HG03280 (cell line): ENCODE results near the gene DIPK1B.
A peak's percentile ranks its signal among the peaks of the same experiment; 100 is the strongest.

Source experiments
- ATAC-seq: cut with Tn5 transposase; IDR thresholded peaks from one replicate; pipeline ENCODE4 v1.9.1; 2021; ENCODE audit warnings: mild to moderate bottlenecking, moderate library complexity; ENCODE audit not compliant: unreplicated experiment

The DIPK1B gene

DNA sequence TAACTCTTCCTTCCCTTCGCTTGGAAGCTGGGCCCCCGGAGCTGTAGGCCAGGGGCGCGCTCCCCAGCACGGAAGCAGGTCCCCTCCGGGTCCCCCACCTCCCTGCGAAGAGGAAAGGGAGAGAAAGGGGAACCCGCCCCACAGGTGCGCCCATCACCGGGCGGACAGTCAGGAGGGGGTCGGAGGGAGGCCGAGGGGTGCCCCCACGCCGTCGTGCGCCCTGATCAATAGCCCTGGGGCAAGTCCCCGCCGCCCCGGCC, 25.9 kb upstream of the DIPK1B start:
- ATAC-seq = no peak

DNA sequence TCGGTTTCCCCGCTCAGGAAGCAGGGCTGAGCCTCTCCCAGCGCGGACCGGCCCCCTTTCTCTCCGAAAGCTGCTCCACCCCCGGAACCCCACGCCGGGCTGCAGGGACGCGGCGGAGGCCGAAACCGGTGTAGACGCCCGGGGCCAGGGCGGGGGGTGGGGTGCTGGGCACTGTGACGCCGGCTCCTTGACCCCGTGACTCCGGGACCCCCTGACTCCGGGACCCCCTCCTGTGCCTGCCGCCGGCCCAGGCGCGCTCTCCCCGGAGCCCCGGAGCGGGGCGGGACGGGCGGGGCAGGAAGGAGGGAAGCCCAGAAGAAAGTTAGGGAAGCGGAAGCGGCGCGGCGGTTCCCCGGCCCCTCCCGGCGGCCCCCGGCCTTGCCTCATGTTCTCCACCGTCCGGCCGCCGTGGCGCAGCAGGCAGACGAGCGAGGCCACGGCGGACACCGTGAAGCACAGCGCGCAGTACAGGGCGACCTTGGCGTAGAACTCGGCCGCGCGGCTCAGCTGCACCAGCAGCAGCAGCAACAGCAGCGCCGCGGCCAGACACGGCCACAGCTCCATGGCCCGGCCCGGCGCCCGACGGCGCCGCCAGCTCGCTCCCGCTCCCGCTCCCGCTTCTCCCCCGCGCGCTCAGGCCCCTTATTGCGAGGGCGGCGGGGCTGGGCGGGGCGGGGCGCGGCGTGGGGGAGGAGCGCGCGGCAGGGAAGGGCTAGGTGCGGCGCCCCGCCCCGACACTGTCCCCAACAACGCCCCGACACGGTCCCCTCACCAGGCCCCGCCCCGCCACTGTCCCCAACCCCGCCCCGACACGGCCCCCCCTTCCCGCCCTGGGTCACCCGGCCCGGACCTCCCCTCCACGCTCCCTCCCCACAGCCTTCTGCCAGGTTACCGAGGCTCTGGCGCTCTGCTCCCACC, 25.3 kb upstream of the DIPK1B start, which contains the start of gene AGPAT2:
AGPAT2 (minus strand) TSS at position 664 of the 918 bp plus-strand sequence; CDS start at position 564, 100 bp downstream.
- peak; percentile 61 for ATAC-seq

DNA sequence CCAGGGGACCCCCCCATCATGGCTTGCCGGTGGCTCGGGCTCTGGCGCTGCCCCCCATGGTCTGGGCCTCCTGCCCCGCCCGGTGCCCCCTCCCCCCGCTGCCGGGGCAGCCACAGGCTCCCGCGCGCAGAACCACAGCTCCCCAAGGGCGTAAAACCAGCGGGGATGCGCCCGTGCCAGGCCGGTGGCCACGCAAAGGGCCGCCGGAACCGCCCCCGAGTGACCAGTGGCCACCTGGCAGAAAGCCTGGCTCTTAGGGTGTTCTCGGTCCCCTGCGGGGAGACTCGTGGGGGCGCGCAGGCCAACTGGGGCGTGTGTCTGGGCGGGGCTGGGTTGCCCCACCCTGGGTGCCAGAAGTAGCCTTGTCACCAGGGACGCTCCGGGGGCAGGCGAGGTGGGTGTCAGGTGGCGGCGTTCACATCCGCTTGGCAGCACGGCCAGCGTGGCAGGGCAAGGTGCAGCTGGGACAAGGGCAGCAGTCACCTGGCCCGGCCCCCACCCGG, 24.6 kb upstream of the DIPK1B start:
- ATAC-seq = peak; percentile 9

DNA sequence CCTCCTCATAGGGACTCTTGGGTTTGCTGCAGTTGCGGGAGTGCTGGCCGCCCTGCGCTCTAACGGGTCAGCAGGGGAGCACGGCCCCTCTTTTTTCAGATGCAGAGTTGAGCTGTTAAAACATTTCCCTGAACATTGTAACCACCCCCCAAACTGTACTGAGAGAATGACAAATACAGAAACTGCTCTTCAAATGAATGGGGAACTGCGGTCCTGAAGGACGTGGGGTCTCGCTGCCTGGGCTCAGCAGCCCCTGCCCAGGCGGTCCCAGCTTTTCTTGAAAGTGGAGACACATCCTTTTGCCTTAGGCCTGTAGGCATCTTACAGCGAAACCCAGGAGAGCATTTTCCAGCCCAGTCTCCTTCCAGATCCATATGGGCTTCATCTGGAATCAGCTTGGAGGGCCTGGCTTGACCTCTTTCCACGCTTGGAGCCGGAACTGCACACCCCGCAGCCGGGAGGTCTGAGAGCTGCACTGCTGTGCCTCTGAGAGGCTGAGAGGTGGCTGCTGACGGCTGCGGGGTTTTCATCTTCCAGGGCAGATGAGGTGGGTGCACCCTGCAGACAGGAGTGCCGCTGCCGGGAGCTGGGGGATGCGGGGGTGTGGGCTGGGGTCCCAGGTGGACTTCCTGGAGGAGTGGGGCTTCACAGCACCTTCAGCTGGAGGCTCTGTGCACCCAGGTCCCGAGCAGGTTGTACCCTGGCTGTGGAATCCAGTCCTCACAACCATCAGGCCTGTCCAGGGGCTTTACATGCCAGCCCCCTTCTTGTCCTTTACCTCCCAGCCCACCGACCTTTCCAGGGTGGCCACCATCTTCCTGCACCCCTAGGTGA, 23.9 kb upstream of the DIPK1B start:
- no peak for ATAC-seq

DNA sequence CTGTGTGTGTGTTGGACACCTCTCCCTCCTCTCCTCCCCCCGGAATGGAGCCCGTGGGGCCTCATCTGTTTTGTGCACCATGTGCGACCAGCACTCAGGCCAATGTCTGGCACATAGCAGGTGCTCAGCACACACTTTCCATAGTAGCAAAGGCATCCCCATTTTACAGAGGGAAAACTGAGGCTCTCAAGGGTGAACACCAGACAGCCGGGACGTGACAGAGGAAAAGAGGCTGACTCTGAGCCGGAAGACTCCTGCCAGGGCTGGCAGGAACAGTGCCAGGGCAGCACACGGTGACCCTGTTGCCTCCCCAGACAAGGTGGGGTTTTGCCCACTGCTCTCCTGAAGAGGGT, 23.3 kb upstream of the DIPK1B start:
- ATAC-seq = no peak

DNA sequence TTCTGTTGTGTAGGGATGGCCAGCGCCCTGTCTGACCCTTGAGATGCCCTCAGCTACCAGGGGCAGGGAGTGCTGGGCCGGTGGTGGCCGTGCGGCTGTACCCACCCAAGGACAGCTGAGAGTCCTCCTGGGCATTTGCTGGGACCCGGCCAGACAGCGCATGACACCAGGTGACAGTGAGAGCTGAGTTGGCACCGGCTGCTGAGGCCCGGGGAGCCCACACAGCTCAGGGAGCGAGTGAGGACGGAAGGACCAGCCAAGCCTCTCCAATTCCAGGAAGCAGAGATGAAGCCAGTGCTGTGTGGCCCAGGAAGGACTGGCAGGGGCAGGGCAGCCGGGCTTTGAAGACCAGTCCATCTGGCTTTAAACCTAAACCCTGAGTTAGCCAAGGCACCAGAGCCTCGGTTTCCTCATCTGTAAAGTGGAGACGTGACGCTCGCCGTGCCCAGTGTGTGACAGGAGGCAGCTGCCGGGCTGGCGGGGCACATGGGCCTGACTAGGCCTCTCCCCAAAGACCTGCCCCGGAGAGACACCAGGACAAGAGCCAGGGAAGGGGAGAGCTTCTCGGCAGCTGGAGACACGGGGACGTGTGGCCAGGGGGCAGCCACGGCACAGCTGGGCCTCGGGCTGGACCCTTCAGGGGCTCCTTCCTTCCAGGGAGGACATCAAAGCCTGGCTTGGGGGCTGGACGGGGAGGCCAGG, 22.1 kb upstream of the DIPK1B start:
- ATAC-seq = no peak

DNA sequence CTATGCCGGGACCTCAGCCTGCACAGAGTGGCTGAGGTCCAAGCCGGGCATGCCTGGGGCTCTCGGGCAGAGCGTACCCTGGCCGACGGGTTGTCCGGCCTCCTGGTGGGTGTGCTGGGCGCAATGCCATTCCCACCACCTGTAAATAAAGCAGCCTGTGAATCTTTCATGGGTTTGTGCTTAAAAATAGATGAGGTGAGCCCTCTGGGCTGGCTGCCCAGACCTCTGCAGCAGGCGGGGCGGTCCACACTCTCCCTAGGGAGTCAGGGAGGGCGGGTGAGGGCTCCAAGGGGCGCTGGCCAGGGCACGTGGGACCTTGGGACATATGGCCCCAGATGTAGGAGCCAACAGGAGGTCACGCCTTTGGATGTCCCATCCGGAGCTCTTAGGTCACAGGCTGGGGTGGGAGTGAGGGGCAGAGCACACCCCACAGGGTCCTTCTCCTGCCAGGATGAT, 21.5 kb upstream of the DIPK1B start:
- no peak for ATAC-seq

DNA sequence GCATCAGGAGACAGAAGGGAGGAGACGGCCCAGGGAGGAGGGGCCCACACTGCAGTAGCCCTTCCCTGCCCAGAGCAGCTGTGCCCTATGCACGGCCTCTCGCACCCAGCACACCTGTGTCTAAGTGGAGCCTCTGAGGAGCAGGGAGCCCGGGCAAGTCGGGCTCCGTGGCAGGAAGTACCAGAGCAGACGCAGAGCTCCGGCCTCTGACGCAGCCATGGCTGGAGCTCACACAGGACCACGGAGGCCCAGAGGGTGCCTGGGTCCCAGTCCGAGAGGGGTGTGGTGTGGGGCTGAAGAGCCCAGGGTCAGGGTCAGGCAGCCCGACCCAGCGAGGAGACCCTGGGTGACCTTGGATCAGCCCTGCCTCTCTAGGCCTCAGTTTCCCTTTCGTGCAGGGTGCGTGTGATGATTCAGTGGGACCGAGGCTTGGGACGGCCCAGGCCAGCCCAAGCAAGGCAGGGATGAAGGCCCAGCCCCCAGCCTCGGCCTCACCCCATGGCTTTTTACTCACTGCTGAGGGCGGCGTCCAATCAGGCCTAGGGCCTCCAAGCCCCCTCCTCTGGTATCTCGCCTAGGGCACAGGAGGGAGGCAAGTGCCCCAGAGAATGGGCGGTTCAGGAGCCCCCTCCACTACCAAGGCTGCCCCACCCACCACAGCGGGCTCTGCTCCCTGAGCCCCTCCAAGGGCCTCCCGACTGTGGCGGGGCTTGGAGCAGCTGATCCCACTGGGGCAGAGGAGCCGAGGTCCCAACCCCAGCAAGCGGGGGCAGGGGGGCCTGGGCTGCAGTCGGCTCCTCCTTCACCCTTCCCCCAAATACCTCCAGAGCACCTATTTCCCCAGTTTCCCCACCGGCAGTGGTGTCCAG, 20.8 kb upstream of the DIPK1B start:
- ATAC-seq = no peak

DNA sequence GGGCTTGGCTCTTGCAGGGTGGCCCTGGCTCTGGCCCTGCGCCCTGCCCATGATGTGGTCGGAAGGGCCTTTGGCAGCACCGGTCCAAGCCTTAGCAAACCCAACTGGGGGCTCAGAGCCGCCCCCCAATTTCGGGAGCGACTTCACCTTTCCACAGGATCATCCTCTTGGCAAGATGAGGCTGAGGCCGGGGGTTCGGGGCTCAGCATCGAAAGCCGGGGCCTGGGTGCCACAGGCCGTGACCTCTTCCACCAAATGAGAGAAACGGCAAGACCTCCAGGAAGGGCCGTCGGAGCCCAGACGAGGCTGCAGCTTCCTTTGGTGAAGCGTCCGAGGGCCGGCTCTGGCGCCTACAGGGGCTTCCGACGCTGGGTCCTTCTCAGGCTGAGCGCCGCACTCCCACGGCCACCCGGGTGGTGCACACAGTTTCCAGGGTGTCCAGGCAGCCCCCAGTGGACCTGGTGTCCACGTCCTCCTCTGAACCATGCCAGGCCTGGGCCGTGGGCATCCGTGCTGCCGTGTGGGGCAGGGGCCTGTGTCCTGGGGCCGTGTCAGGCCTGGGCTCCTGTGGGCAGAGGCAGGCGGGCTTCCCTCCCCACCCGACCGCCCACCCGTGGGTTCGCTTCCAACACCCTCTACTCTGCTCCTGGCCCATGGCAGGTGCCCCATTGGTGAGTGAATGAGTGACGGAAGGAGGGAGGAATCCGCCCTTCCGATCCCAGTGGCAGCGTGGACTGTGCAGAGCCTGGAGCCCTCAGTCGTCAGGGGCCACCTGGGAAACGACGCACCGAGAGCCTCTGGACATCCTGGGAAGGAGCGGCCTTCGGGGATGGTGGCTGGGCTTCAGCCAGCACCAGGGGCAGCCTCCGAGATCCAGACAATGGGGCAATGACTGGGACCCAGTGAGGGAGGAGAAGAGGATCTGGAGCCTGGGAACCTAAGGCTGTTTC, 19.9 kb upstream of the DIPK1B start:
- no peak for ATAC-seq

DNA sequence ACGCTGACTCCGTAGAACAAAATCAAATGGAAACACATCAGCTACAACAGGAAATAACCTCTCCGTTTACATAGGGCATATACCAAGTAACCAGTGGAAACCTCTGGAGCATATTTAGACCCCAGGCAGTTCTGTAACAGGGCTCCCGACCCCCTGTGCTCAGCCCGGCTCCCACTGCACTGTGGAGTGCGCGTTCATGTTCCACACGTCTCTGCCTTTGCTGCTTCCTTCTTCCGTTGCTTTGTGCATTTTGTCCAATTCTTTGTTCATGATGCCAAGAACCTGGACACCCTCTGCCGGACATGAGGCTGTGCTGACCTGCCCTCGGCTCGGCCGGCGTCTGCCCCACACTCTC, 19.3 kb upstream of the DIPK1B start:
- ATAC-seq = no peak

DNA sequence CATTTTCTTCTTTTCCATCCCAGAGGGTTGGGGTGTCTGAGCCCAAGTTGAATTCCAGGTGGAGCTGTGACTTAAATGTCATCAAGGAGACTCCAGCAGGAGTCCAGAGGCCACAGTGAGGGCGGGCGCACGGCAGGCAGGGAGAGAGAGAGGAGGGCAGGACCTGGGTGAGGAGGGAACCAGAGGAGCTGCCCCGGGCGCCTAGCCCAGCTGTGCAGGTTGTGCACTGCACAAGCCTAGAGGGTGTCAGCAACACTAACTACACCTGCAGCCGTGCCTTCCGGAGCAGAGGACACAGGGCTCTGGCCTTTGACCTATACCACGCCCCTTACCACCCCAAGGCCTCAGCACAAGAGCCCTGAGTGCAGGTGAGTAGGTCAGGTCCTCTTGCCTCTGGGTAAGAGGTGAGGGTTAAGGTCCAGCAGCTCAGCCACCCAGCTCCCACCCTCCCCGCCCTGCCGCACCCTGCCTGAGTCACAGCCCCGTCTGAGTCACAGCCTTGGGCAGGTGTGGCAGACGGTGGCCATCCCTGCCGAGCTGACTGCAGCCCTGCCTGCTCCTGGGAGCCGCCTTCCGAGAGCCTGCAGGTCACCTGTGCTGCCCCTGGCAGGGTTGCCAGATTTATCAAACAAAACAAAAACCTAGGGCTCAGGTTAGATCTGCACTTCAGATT, 18.7 kb upstream of the DIPK1B start:
- ATAC-seq = no peak

DNA sequence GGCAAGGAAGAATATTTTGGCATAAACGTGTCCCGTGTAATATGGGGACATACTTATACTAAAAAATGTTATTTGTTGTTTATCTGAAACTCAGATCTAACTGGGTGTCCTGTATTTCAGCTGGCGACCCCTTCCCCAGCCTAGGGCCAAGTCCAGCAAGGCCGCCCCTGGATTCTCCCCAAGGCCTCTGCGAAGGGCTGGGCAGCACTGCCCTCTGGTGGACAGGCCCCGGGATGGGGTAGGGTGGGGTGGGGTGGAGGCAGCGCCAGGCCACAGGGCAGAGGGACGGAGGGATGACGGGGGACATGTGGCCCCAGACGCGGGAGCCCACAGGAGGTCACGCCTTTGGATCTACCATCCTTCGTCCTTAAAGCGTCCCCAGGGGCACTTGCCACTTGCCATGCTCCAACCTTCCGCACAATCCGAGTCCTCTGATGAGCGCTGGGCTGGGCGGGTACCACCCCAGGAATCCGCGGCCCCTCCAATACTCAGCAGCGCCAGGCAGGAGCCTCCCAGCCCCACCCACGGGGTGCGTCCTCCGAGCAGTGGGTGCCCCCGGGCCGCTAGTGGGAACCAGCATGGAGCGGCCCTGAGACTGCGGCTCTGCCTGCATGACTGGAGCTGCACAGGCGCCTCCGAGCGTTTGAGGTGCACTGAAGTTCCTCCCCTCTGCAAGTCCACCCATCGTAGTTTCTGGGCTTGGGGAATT, 18.1 kb upstream of the DIPK1B start:
- ATAC-seq = no peak

DNA sequence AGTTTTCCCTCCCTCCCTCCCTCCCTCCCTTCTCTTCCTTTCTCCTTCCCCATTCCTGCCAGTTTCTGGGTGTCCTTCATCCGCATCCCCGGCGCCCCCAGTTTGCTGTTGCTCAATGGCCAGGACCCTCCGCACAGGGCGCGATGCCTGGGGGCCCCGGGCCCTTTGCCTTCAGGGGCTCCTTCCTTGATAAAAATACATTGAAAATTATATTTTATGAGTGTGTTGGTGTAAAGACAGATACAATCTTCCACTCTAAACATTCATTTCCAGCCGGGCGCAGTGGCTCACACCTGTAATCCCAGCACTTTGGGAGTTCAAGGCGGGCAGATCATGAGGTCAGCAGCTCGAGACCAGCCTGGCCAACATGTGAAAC, 17.5 kb upstream of the DIPK1B start:
- ATAC-seq = no peak

DNA sequence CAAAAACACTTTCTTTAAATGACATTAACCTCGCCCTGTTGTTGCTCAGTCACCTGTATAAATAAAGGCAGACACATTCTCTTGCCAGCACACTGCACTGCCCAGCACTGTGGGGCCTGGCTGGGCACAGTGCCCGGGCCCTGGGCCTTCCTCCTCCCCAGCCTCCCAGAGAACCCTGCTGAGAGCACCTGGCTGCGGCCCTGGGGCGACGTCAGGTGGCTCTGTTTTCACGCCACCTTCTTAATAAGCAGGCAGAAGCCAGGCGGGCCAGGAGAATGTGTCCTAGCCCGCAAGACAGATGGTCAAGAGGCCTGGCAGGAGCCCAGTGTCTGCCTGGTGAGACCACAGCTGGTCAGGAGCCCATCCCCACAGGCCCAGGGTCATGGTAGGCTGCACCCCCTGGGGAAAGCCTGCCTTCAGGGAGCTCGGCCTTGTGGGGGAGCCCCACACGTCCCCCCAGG, 16.9 kb upstream of the DIPK1B start:
- no peak for ATAC-seq

DNA sequence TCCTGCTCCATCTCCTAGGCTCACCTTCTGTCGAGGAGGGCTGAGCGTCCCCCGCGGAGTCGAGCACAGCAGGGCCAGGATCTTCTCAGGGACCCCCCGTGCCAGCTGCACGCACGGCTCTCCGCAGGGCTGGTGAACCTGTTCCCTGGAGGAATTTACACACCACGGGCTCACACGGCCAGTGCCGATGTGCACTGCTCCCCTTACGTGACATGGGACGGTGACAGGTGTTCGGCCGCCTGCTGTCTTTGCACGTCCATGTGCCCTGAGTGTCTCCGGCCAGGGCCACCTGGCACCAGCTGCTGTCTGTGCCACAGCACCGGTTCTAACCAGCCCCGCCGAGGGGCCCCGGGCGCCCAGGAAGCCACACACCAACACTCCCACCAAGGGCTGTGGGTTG, 16.4 kb upstream of the DIPK1B start:
- no peak for ATAC-seq

DNA sequence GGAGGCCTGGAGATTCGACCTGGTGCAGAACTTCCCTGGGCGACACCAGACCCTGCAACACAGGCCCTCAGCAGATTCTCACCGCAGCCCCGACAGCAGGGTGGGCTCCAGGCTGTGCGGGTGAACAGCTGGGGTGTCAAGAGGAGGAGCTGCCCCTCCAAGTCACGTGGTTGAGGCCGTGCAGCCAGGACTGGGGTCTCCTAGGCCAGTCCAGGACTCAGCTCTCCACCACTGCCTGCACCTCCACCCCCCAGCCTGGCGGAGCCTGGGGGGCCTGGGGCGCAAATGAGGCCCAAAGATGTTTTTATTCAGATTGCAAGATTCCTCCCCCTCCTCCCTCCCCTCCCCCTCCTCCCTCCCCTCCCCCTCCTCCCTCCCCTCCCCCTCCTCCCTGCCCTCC, 15.9 kb upstream of the DIPK1B start:
- ATAC-seq = no peak

DNA sequence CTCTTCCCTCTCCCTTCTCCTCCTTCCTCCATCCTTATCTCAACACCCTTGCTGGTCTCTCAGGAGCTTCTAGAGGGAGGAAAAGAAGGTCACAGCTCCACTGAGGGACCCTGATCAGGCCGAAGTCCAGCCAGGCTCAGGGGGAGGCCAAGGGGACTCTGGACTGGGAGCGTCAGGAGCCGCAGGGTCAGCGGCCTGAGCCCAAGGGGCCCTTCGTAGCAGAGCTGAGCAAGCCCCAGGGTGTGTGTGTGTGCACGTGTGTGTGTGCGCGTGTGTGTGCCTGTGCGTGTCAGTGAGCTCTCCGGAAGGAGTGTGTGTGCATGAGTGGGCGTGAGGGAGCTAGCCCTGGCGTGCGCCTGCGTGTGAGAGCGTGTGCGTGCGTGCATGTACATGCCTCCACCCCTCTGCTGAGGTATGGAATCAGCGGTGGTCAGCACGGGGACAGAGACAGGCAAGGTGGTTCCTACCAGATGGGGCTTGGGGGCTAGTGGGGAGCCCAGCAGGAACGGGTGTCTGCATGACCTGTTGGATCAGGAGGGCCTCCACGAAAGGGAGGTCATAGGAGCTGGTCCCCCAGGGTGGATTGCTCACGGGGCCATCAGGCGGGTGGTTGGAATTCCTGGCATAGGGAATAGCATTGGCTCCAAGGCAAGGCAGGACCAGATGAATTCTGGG, 15.1 kb upstream of the DIPK1B start:
- ATAC-seq = no peak
